GM19438 (cell line): Measurements from ENCODE around the gene CADM2.

Source experiments
- ATAC-seq: cut with Tn5 transposase; IDR thresholded peaks from one replicate; pipeline ENCODE4 v1.9.1; 2021; ENCODE audit warnings: low read depth; ENCODE audit not compliant: unreplicated experiment

CADM2 gene

GRCh38 chr3:85737846-85738245, 779.1 kb downstream of the CADM2 start:
- no peak for ATAC-seq

GRCh38 chr3:85740561-85740960, 781.8 kb downstream of the CADM2 start:
- ATAC-seq: no peak

- no peak for ATAC-seq
These were observed 799.7 kb downstream of the CADM2 start for GRCh38 chr3:85758442-85758841.

GRCh38 chr3:85760342-85760741, 801.6 kb downstream of the CADM2 start:
- ATAC-seq: no peak

GRCh38 chr3:85780806-85781205, 822.0 kb downstream of the CADM2 start:
- ATAC-seq: no peak

GRCh38 chr3:85781806-85782205, 823.0 kb downstream of the CADM2 start:
- ATAC-seq: no peak

- ATAC-seq: no peak
These were observed 824.5 kb downstream of the CADM2 start for GRCh38 chr3:85783291-85783690.

GRCh38 chr3:85785766-85786165, 827.0 kb downstream of the CADM2 start:
- ATAC-seq: no peak

GRCh38 chr3:85790445-85791030, 831.7 kb downstream of the CADM2 start:
- no peak for ATAC-seq

GRCh38 chr3:85796140-85796539, 837.4 kb downstream of the CADM2 start:
- no peak for ATAC-seq

GRCh38 chr3:85800676-85801075, 841.9 kb downstream of the CADM2 start:
- no peak for ATAC-seq

GRCh38 chr3:85801955-85802354, 843.2 kb downstream of the CADM2 start:
- ATAC-seq: no peak

- ATAC-seq: no peak
These were observed 850.0 kb downstream of the CADM2 start for GRCh38 chr3:85808755-85809154.

GRCh38 chr3:85821130-85821756, 862.5 kb downstream of the CADM2 start:
- ATAC-seq: no peak

GRCh38 chr3:85835857-85836440, 877.2 kb downstream of the CADM2 start:
- ATAC-seq: no peak

GRCh38 chr3:85837402-85837801, 878.6 kb downstream of the CADM2 start:
- ATAC-seq: no peak

- ATAC-seq: no peak
These were observed 880.1 kb downstream of the CADM2 start for GRCh38 chr3:85838921-85839320.

GRCh38 chr3:85842081-85842480, 883.3 kb downstream of the CADM2 start:
- no peak for ATAC-seq

GRCh38 chr3:85846940-85847339, 888.2 kb downstream of the CADM2 start:
- no peak for ATAC-seq

- no peak for ATAC-seq
These were observed 892.3 kb downstream of the CADM2 start for GRCh38 chr3:85851071-85851470.

GRCh38 chr3:85853805-85854204, 895.0 kb downstream of the CADM2 start:
- ATAC-seq: no peak

- no peak for ATAC-seq
These were observed 904.2 kb downstream of the CADM2 start for GRCh38 chr3:85862893-85863455.
